ENCODE measurements around the gene ANP32B. TPM values are rescaled to one million over a fixed set of nuclear protein-coding genes. Genes with fewer than 3 reads are reported as not detected.

ANP32B gene
- total and polyA plus RNA-seq, 11 donors, result 16.3 to 78.3 (median 57.8) TPM

DNA sequence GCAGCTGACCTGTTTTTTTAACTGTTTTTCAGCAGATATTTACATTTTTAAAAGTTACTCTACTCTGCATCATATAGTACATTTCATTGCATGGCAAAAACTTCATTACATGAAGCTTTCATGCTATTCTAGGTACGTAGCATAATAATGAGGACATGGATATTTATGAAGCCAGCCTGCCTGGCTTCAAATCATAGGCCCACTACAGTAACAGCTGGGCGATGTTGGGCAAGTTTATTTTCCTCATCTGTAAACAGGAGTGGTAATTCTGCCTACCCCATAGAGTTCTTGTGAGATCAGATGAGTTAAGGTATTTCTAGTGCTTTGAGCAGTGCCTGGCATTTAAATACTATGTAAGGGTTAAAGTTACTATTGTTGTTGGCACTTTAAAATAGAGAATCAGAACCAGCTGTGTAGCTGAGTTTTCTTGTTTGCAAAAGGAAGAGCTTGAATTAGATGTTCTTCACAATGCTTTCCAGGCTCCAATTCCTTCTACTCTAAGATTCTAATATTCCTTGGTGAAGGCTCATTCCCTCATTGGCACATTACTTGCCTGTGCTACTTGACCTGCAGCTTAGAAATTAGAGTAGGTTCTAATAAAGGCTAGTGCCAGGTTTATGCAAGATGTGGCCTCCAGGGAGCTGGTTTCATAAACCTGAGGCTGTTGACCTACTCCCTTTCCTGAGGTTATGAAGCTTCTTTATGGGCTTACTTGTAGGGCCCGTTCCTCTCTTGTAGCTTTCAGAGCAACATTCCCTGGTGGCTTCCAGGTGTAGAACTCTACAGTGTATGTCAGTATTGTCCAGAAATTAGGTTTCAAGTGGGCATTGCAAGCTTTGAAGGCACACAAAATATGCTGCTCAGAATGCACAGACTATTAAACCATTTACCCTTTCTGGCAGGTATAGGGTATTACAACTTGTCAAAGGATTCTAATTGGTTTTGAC is 14.5 kb downstream of the ANP32B start:
- no peak overlapping the region for H3K27ac ChIP-seq
- peaks cover 0 to 33% (median 13%) of the 10 kb centered on the region in 12 donors for H3K4me1 ChIP-seq
- H3K9me3 ChIP-seq, result no peaks in the 10 kb centered on the region
- 77 to 88% (median 83%) methylated on average over 3 of the region's 3 CpGs for WGBS, 4 donors
- H3K27me3 ChIP-seq, result no peaks in the 10 kb centered on the region
- no peak for TF ChIP-seq POLR2A (IDR thresholded peaks at IDR 0.05)
- TF ChIP-seq, protein P1, sequence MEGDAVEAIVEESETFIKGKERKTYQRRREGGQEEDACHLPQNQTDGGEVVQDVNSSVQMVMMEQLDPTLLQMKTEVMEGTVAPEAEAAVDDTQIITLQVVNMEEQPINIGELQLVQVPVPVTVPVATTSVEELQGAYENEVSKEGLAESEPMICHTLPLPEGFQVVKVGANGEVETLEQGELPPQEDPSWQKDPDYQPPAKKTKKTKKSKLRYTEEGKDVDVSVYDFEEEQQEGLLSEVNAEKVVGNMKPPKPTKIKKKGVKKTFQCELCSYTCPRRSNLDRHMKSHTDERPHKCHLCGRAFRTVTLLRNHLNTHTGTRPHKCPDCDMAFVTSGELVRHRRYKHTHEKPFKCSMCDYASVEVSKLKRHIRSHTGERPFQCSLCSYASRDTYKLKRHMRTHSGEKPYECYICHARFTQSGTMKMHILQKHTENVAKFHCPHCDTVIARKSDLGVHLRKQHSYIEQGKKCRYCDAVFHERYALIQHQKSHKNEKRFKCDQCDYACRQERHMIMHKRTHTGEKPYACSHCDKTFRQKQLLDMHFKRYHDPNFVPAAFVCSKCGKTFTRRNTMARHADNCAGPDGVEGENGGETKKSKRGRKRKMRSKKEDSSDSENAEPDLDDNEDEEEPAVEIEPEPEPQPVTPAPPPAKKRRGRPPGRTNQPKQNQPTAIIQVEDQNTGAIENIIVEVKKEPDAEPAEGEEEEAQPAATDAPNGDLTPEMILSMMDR (IDR thresholded peaks at IDR 0.05), result no peak
- H3K36me3 ChIP-seq, result peaks cover 0 to 77% (median 68%) of the 10 kb centered on the region in 9 donors
- intact Hi-C loops (cut with DNase I), result no loop called here
- no peak overlapping the region for H3K4me3 ChIP-seq
- no peak for ATAC-seq
- DNase-seq, result no peak

DNA sequence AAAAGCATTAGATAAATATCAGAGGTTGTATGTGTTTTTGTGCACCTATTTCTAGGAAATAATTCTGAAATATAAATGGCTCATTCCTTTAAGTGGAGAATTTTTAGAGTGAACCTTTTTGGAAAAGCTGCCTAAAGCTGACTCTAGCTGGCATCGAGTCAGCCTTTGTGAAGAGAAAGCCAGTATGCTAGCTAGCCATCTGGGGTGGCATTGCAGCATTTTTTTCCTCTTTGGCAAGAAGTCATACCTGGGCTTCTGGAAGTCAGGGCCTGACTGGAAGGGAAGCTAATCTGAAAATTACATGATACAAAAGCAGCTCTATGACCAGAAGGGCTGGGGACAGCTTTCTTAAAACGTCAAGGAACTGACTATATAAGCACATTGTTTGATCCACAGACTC is 19.7 kb downstream of the ANP32B start:
- TF ChIP-seq, protein P1 (IDR thresholded peaks at IDR 0.05), result no peak
- no peak for TF ChIP-seq POLR2A (IDR thresholded peaks at IDR 0.05)
- WGBS, 4 donors, result 57 to 67% (median 63%) methylated on average over 2 of the region's 2 CpGs
- no peak for ATAC-seq
- Histone ChIP-seq H3K9me3 (no peaks in the 10 kb centered on the region), H3K4me1 (peaks cover 0 to 29% (median 7%) of the 10 kb centered on the region in 12 donors), H3K27ac (peak overlapping the region in 1 of 12 donors; percentile 30), H3K4me3 (no peak overlapping the region), H3K27me3 (no peaks in the 10 kb centered on the region), H3K36me3 (peaks cover 0 to 96% (median 85%) of the 10 kb centered on the region in 9 donors)
- intact Hi-C loops (cut with DNase I), result no loop called here
- DNase-seq, result no peak

DNA sequence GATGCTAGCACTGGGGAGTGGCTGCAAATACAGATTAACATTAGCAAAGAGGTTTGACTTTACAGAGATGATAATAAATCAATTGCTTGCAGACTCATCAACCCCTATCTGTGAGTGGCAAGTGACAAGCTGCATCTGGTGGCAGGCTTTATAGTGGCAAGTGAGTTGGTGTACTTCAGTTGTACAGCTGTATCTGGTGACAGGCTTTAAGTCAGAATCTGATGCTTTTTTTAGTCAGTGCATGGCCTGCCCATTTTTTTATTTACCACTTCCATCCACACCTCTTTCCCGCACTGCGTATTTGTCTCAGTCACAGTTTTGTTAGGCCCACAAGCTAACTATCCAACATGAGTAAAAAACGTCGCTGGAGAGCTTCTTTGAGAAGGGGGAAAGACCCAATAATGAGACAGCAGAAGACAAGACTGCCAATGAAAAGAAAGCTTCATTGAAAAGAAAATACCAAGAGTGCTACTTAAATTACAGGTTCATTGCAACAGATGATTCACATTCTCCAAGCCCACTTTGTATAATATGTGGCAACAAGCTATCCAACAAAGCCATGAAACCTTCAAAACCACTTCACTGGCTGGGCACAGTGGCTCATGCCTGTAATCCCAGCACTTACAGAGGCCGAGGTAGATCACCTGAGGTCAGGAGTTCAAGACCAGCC is 23.1 kb downstream of the ANP32B start:
- Histone ChIP-seq H3K27ac (no peak overlapping the region), H3K4me1 (peaks cover 0 to 38% (median 19%) of the 10 kb centered on the region in 12 donors), H3K27me3 (no peaks in the 10 kb centered on the region), H3K9me3 (no peaks in the 10 kb centered on the region), H3K4me3 (no peak overlapping the region), H3K36me3 (peaks cover 0 to 98% (median 90%) of the 10 kb centered on the region in 9 donors)
- ATAC-seq, result peak in 1 of 4 donors; percentile 55
- intact Hi-C loops (cut with DNase I), result no loop called here
- no peak for TF ChIP-seq POLR2A (IDR thresholded peaks at IDR 0.05)
- TF ChIP-seq, protein P1 (IDR thresholded peaks at IDR 0.05), result no peak
- WGBS, 4 donors, result 61 to 76% (median 75%) methylated on average over 5 of the region's 5 CpGs
- no peak for DNase-seq

Measured in heart left ventricle (tissue), 16 donors.